ENCODE measurements around the gene EML1. TPM values are rescaled to one million over a fixed set of nuclear protein-coding genes. Genes with fewer than 3 reads are reported as not detected.

The EML1 gene
- total and polyA plus RNA-seq, 2 of the 13 experiments (the other 11 are each of a cell fraction or from before 2014, with no cell fraction given): 0.59 to 1.7 TPM

DNA sequence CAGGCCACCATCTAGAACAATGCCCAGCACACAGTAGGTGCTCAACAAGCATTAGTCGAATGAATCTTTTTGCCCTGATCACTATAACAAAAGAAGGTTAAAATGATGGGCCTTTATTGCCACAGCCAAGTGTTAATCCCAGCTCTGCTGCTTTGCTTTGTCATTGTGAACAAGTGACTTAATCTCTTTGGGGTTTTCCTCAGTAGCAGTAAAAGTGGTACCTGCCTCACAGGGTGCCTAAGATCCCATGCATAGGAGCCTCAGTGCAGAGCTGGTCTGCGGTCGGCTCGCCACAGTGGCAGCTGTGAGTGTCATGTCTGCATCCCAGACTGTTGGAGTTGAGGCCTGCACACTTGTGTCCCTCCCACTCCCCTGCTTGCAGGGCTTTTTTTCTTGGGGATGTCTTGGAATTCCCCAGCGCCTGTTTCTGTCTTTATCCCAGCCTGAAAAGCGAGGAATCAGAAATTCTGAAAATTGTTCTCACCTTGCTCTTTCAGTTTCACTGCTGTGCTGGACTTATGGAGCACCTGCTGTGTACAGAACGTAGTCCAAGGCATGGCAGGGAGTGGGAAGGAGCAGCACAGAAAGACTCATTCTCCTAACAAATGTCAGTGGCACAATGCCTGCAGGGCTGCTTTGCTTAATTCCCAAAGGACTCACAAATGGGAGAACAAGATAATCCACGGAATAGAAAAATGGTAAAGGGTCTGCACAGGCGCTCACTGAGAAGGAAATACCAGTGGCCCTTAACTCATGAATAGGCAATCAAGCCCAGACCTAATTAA lies 90.8 kb downstream of the EML1 start (continued):
- TF ChIP-seq ZNF510 (CRISPR knock-in tag; IDR thresholded peaks at IDR 0.05; ENCODE audit: low read depth) (no peak), ATRX (CRISPR knock-in tag; IDR thresholded peaks at IDR 0.05; ENCODE audit: borderline replicate concordance) (no peak), ZNF766 (CRISPR knock-in tag; IDR thresholded peaks at IDR 0.05; ENCODE audit: borderline replicate concordance) (no peak), ZNF30 (CRISPR knock-in tag; IDR thresholded peaks at IDR 0.05) (no peak), NR2F1 (CRISPR knock-in tag; IDR thresholded peaks at IDR 0.05) (no peak), NR2F6 (IDR thresholded peaks at IDR 0.05) (no peak), NR2F6 (CRISPR knock-in tag; IDR thresholded peaks at IDR 0.05) (no peak), GZF1 (CRISPR knock-in tag; IDR thresholded peaks at IDR 0.05) (no peak), ZNF674 (CRISPR knock-in tag; IDR thresholded peaks at IDR 0.05; ENCODE audit: low read depth) (no peak)
- TF ChIP-seq, protein P1, sequence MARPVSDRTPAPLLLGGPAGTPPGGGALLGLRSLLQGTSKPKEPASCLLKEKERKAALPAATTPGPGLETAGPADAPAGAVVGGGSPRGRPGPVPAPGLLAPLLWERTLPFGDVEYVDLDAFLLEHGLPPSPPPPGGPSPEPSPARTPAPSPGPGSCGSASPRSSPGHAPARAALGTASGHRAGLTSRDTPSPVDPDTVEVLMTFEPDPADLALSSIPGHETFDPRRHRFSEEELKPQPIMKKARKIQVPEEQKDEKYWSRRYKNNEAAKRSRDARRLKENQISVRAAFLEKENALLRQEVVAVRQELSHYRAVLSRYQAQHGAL (CRISPR knock-in tag; IDR thresholded peaks at IDR 0.05; ENCODE audit: not compliant biosample characterization): no peak
- TF ChIP-seq, protein P2, sequence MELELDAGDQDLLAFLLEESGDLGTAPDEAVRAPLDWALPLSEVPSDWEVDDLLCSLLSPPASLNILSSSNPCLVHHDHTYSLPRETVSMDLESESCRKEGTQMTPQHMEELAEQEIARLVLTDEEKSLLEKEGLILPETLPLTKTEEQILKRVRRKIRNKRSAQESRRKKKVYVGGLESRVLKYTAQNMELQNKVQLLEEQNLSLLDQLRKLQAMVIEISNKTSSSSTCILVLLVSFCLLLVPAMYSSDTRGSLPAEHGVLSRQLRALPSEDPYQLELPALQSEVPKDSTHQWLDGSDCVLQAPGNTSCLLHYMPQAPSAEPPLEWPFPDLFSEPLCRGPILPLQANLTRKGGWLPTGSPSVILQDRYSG (CRISPR knock-in tag; IDR thresholded peaks at IDR 0.05): no peak
- TF ChIP-seq, protein P3, sequence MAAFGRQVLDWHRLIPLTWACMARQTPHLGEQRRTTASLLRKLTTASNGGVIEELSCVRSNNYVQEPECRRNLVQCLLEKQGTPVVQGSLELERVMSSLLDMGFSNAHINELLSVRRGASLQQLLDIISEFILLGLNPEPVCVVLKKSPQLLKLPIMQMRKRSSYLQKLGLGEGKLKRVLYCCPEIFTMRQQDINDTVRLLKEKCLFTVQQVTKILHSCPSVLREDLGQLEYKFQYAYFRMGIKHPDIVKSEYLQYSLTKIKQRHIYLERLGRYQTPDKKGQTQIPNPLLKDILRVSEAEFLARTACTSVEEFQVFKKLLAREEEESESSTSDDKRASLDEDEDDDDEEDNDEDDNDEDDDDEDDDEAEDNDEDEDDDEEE (CRISPR knock-in tag; IDR thresholded peaks at IDR 0.05): no peak
